ENCODE results near the gene CWC22.
A peak's percentile ranks its signal among the peaks of the same experiment; 100 is the strongest.
"Not testable (repeated sequence)": the region's sequence is repeated elsewhere in the genome, so short reads cannot be mapped to it uniquely, and the experiment has no call there.

Gene CWC22

GRCh38 chr2:180002198-180002770 lies 4.8 kb downstream of the CWC22 start:
- DNase-seq, result no peak

- no peak for DNase-seq
Measured at GRCh38 chr2:180001726-180002125, 5.4 kb downstream of the CWC22 start.

GRCh38 chr2:180000434-180000833 lies 6.7 kb downstream of the CWC22 start:
- DNase-seq, result no peak

GRCh38 chr2:179999000-179999399 lies 8.1 kb downstream of the CWC22 start:
- no peak for DNase-seq

- no peak for DNase-seq
Measured at GRCh38 chr2:179995741-179996515, 11.2 kb downstream of the CWC22 start.

- DNase-seq, result peak; percentile 9
Measured at GRCh38 chr2:179991344-179991743, 15.8 kb downstream of the CWC22 start.

GRCh38 chr2:179990676-179991317 lies 16.3 kb downstream of the CWC22 start:
- no peak for DNase-seq

- DNase-seq, result no peak
Measured at GRCh38 chr2:179987916-179988315, 19.2 kb downstream of the CWC22 start.

- no peak for DNase-seq
Measured at GRCh38 chr2:179985163-179985820, 21.8 kb downstream of the CWC22 start.

- no peak for DNase-seq
Measured at GRCh38 chr2:179983250-179983932, 23.7 kb downstream of the CWC22 start.

- no peak for DNase-seq
Measured at GRCh38 chr2:179981085-179981484, 26.0 kb downstream of the CWC22 start.

- no peak for DNase-seq
Measured at GRCh38 chr2:179974761-179975160, 32.3 kb downstream of the CWC22 start.

GRCh38 chr2:179966778-179967394 lies 40.2 kb downstream of the CWC22 start:
- no peak for DNase-seq

GRCh38 chr2:179965291-179966258 lies 41.5 kb downstream of the CWC22 start:
- no peak for DNase-seq

GRCh38 chr2:179963626-179964025 lies 43.5 kb downstream of the CWC22 start:
- no peak for DNase-seq

- not testable (repeated sequence) for DNase-seq
Measured at GRCh38 chr2:179958251-179958650, 48.8 kb downstream of the CWC22 start.

- no peak for DNase-seq
Measured at GRCh38 chr2:179954026-179954425, 53.1 kb downstream of the CWC22 start.

GRCh38 chr2:179953359-179953758 lies 53.7 kb downstream of the CWC22 start:
- DNase-seq, result no peak

- DNase-seq, result no peak
Measured at GRCh38 chr2:179952658-179953057, 54.4 kb downstream of the CWC22 start.

GRCh38 chr2:179951680-179952079 lies 55.4 kb downstream of the CWC22 start:
- no peak for DNase-seq

GRCh38 chr2:179950391-179950790 lies 56.7 kb downstream of the CWC22 start:
- no peak for DNase-seq

Measured in stimulated activated CD4-positive, alpha-beta T cell treated with anti-CD3 and anti-CD28 coated beads, Interleukin-1b, Interleukin-23, amount 100 ng/mL, for 48 hours (primary cell).